Neural progenitor cell (in vitro differentiated cells): Measurements from ENCODE around the gene TOPBP1. TPM values are rescaled to one million over a fixed set of nuclear protein-coding genes. Genes with fewer than 3 reads are reported as not detected.

Experiments
- DNase-seq: peaks from one replicate; pipeline ENCODE4 v3.0.0-alpha.2; 2016; ENCODE audit warnings: low spot score
- H2AFZ ChIP-seq: fragments of 200-600 bp; sonication (generic); replicated peaks from 2 replicates; pipeline ENCODE4 v1.6.1; 2016; ENCODE audit warnings: antibody characterized with exemption
- H3F3A ChIP-seq: fragments of 200-600 bp; sonication (generic); 2 replicates; pipeline ENCODE4 v1.6.1; 2016; ENCODE audit warnings: antibody characterized with exemption, low read depth
- H3K27ac ChIP-seq: fragments of 200-600 bp; sonication (generic); 2 replicates; pipeline ENCODE4 v1.5.1; 2016; ENCODE audit warnings: mild to moderate bottlenecking
- H3K27me3 ChIP-seq: fragments of 200-600 bp; sonication (generic); 2 replicates; pipeline ENCODE4 v1.6.1; 2016; ENCODE audit warnings: mild to moderate bottlenecking, moderate library complexity
- H3K36me3 ChIP-seq: fragments of 200-600 bp; sonication (generic); 2 replicates; pipeline ENCODE4 v1.5.1; 2016
- H3K4me1 ChIP-seq: fragments of 200-600 bp; sonication (generic); 2 replicates; pipeline ENCODE4 v1.6.1; 2016; ENCODE audit warnings: mixed run types
- H3K4me2 ChIP-seq: fragments of 200-600 bp; sonication (generic); 2 replicates; pipeline ENCODE4 v1.6.1; 2016
- H3K4me3 ChIP-seq: fragments of 200-600 bp; sonication (generic); 2 replicates; pipeline ENCODE4 v1.5.1; 2016
- H3K79me2 ChIP-seq: fragments of 200-600 bp; sonication (generic); 2 replicates; pipeline ENCODE4 v1.6.1; 2016; ENCODE audit warnings: low read depth
- H3K9ac ChIP-seq: fragments of 200-600 bp; sonication (generic); 2 replicates; pipeline ENCODE4 v1.6.1; 2016
- H3K9me3 ChIP-seq: fragments of 200-600 bp; sonication (generic); 2 replicates; pipeline ENCODE4 v1.5.1; 2016; ENCODE audit warnings: low read depth
- H4K20me1 ChIP-seq: fragments of 200-600 bp; sonication (generic); 2 replicates; pipeline ENCODE4 v1.6.1; 2016; ENCODE audit warnings: low read depth
- H3K27ac Mint-ChIP-seq: 3 replicates; pipeline ENCODE4 v1.8.0; 2021; ENCODE audit warnings: mixed read lengths
- H3K27me3 Mint-ChIP-seq: 2 replicates; pipeline ENCODE4 v1.8.0; 2022; ENCODE audit warnings: low read depth, mild to moderate bottlenecking, inconsistent platforms, moderate library complexity, mixed read lengths; ENCODE audit not compliant: insufficient read depth
- H3K36me3 Mint-ChIP-seq: 3 replicates; pipeline ENCODE4 v1.8.0; 2021; ENCODE audit warnings: mixed read lengths
- H3K4me1 Mint-ChIP-seq: 3 replicates; pipeline ENCODE4 v1.8.0; 2021; ENCODE audit warnings: mixed read lengths
- H3K4me3 Mint-ChIP-seq: 3 replicates; pipeline ENCODE4 v1.8.0; 2021; ENCODE audit warnings: mild to moderate bottlenecking, moderate library complexity, mixed read lengths
- H3K9me3 Mint-ChIP-seq: 3 replicates; pipeline ENCODE4 v1.8.0; 2020; ENCODE audit warnings: mixed read lengths
- EZH2 ChIP-seq: fragments of 200-600 bp; sonication (generic); IDR thresholded peaks from 2 replicates; pipeline ENCODE4 v1.6.1; 2017; ENCODE audit warnings: antibody characterized with exemption, mild to moderate bottlenecking, moderate library complexity
- EZH2phosphoT487 ChIP-seq: fragments of 200-600 bp; sonication (generic); IDR thresholded peaks from 2 replicates; pipeline ENCODE4 v1.6.1; 2017; ENCODE audit warnings: antibody characterized with exemption
- total RNA-seq: library from RNA; depleted of rRNA; stranded (reverse); fragments of >200 nt; gene quantifications from 2 replicates; pipeline ENCODE4 v1.2.3, GENCODE V29; 2015; ENCODE audit warnings: low replicate concordance
- TF ChIP-seq, protein P1 (sequence below): fragments of 200-600 bp; sonication (generic); IDR thresholded peaks from 2 replicates; pipeline ENCODE4 v1.5.1; 2017; ENCODE audit warnings: antibody characterized with exemption, mild to moderate bottlenecking

Gene TOPBP1
- total RNA-seq, 1 donor from 2014 or later, result 67.7 TPM

DNA sequence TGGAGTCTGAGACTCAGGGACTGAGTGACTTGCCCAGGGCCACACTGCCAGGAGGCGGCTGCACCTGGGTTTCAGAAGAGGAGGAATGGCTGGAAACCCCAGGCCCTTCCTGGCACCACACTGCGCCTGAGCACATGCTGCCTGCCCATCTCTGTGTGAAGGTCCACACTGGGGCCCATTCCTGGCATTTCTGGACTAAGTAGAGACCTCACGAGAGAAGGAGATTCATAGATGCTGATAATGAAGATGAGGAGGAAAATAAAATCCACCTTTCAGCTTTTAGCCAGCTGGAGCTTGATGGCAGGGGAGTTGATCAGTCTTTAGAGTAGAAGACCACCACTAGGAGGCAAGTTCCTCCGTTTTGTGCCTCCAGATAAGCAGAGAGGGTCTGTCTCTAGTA is 44.3 kb upstream of the TOPBP1 start:
- Histone ChIP-seq H3K9ac (no peak overlapping the region), H3K27me3 (peaks cover 24% of the 10 kb centered on the region), H3K36me3 (no peaks in the 10 kb centered on the region), H3K4me2 (no peak overlapping the region), H3K9me3 (no peaks in the 10 kb centered on the region), H3F3A (no peaks in the 10 kb centered on the region), H3K79me2 (no peaks in the 10 kb centered on the region), H3K4me1 (no peaks in the 10 kb centered on the region), H4K20me1 (no peaks in the 10 kb centered on the region), H3K4me3 (no peak overlapping the region), H3K27ac (no peak overlapping the region), H2AFZ (no peak overlapping the region)
- Mint-ChIP-seq H3K4me1 (peaks cover 7% of the 10 kb centered on the region), H3K4me3 (no peak overlapping the region), H3K27me3 (peaks cover 10% of the 10 kb centered on the region), H3K27ac (no peak overlapping the region), H3K36me3 (no peaks in the 10 kb centered on the region), H3K9me3 (no peaks in the 10 kb centered on the region)
- TF ChIP-seq EZH2, result no peak
- TF ChIP-seq, protein P1, sequence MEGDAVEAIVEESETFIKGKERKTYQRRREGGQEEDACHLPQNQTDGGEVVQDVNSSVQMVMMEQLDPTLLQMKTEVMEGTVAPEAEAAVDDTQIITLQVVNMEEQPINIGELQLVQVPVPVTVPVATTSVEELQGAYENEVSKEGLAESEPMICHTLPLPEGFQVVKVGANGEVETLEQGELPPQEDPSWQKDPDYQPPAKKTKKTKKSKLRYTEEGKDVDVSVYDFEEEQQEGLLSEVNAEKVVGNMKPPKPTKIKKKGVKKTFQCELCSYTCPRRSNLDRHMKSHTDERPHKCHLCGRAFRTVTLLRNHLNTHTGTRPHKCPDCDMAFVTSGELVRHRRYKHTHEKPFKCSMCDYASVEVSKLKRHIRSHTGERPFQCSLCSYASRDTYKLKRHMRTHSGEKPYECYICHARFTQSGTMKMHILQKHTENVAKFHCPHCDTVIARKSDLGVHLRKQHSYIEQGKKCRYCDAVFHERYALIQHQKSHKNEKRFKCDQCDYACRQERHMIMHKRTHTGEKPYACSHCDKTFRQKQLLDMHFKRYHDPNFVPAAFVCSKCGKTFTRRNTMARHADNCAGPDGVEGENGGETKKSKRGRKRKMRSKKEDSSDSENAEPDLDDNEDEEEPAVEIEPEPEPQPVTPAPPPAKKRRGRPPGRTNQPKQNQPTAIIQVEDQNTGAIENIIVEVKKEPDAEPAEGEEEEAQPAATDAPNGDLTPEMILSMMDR, result no peak
- no peak for TF ChIP-seq EZH2phosphoT487
- no peak for DNase-seq

DNA sequence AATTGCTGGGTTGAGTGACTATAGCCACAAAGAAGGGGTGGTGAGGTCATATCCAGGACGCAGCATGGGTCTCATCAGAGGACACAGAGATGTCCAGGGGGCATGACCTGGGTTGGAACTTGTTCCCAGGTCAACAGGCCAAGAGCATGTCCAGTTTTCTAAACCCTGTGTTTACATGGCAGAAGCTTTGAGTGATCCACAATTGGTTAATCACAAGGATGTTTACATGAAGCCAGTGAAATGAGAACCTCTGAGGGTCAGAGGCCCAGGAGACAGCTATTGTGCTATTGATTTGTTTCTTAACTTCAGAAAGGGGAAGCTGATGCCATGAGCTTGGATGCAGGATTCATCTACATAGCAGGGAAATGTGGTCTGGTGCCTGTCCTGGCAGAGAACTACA is 42.2 kb upstream of the TOPBP1 start:
- Histone ChIP-seq H3K36me3 (no peaks in the 10 kb centered on the region), H3K27ac (no peak overlapping the region), H3K27me3 (peaks cover 22% of the 10 kb centered on the region), H3F3A (no peaks in the 10 kb centered on the region), H3K9ac (no peak overlapping the region), H3K4me3 (no peak overlapping the region), H4K20me1 (no peaks in the 10 kb centered on the region), H3K79me2 (no peaks in the 10 kb centered on the region), H3K9me3 (no peaks in the 10 kb centered on the region), H3K4me1 (no peaks in the 10 kb centered on the region), H3K4me2 (no peak overlapping the region), H2AFZ (no peak overlapping the region)
- no peaks in the 10 kb centered on the region for H3K9me3 Mint-ChIP-seq
- H3K27me3 Mint-ChIP-seq, result peaks cover 8% of the 10 kb centered on the region
- no peaks in the 10 kb centered on the region for H3K36me3 Mint-ChIP-seq
- no peak overlapping the region for H3K27ac Mint-ChIP-seq
- TF ChIP-seq EZH2 (no peak), EZH2phosphoT487 (no peak)
- TF ChIP-seq, protein P1, result no peak
- H3K4me3 Mint-ChIP-seq, result no peak overlapping the region
- peaks cover 7% of the 10 kb centered on the region for H3K4me1 Mint-ChIP-seq
- DNase-seq, result no peak

DNA sequence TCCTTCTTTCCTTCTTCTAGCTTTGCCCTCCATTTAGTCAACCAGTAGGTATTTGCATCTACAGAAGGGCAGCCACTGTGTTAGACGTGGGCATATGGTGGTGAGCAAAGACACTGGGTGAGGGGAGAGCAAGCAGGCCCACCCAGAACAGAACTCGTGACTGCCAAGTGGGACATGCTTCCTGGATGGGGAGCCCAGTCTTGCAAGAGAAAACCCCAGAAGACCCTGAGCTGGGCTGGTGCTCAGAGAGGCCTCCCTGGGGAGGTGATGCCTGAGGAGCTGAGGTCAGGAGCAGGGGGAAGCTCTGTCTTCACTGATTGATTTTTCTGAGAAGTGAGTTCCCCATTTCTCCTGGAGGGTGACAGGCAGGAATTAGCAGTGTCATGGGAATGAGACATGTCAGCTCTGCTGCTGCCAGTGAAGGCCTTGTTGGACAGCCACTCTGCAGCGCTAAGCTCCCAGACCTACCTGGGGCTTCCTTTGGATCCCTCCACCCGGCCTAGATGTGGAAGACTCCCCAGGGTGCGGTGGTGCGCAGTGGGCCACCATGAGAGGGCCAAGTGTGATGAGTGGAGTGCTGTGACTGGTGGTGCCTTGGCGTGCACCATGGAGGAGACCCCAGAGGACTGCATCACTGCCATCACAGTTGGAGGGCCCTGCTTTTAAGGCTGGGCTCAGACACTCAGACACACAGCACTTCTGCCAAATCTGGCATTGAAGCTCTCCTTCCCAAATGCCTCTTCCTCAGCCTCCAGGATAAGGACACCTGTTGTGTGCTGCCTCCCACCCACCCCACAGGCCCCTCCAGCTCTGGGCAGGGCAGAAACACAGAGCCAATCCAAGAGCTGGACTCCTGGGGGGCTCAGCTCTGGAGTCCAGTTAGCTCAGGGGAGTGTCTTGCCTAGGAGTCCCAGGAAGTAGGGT is 40.0 kb upstream of the TOPBP1 start:
- H3K27me3 ChIP-seq, result peaks cover 7% of the 10 kb centered on the region
- H2AFZ ChIP-seq, result no peak overlapping the region
- no peaks in the 10 kb centered on the region for H3K4me1 ChIP-seq
- no peaks in the 10 kb centered on the region for H3K36me3 ChIP-seq
- H4K20me1 ChIP-seq, result no peaks in the 10 kb centered on the region
- peaks cover 4% of the 10 kb centered on the region for H3K27me3 Mint-ChIP-seq
- no peak for DNase-seq
- no peaks in the 10 kb centered on the region for H3K36me3 Mint-ChIP-seq
- H3K4me1 Mint-ChIP-seq, result peaks cover 7% of the 10 kb centered on the region
- TF ChIP-seq, protein P1, result no peak
- TF ChIP-seq EZH2, result no peak
- H3K27ac Mint-ChIP-seq, result no peak overlapping the region
- H3K9ac ChIP-seq, result no peak overlapping the region
- no peaks in the 10 kb centered on the region for H3F3A ChIP-seq
- H3K9me3 ChIP-seq, result no peaks in the 10 kb centered on the region
- H3K9me3 Mint-ChIP-seq, result no peaks in the 10 kb centered on the region
- no peak overlapping the region for H3K4me3 ChIP-seq
- H3K79me2 ChIP-seq, result no peaks in the 10 kb centered on the region
- no peak overlapping the region for H3K4me2 ChIP-seq
- no peak overlapping the region for H3K4me3 Mint-ChIP-seq
- no peak overlapping the region for H3K27ac ChIP-seq
